NCI-H1436 (cell line): ENCODE results near the gene TOMM40L.
A peak's percentile ranks its signal among the peaks of the same experiment; 100 is the strongest.
"Not testable (repeated sequence)": the region's sequence is repeated elsewhere in the genome, so short reads cannot be mapped to it uniquely, and the experiment has no call there.

Source experiments
- DNase-seq: peaks from one replicate; lab custom pipeline; 2025; lab: John Stamatoyannopoulos, UW

Gene TOMM40L

GRCh38 chr1:161257109-161257508 is 31.2 kb downstream of the TOMM40L start:
- not testable (repeated sequence) for DNase-seq

GRCh38 chr1:161258439-161259344 is 32.8 kb downstream of the TOMM40L start, which contains the start of gene PCP4L1:
PCP4L1 (plus strand) TSS chr1:161258745; CDS start chr1:161258975, 230 bp downstream.
- peak; percentile 71 for DNase-seq

- DNase-seq, result no peak
These were observed 33.5 kb downstream of the TOMM40L start for GRCh38 chr1:161259345-161259702.

- no peak for DNase-seq
These were observed 33.9 kb downstream of the TOMM40L start for GRCh38 chr1:161259765-161260164.

GRCh38 chr1:161260376-161261260 is 34.8 kb downstream of the TOMM40L start:
- DNase-seq, result peak; percentile 49

- DNase-seq, result no peak
These were observed 35.7 kb downstream of the TOMM40L start for GRCh38 chr1:161261261-161262235.

- no peak for DNase-seq
These were observed 39.4 kb downstream of the TOMM40L start for GRCh38 chr1:161265305-161265704.

GRCh38 chr1:161266202-161266601 is 40.3 kb downstream of the TOMM40L start:
- no peak for DNase-seq

- no peak for DNase-seq
These were observed 41.0 kb downstream of the TOMM40L start for GRCh38 chr1:161266836-161267235.

GRCh38 chr1:161267321-161267720 is 41.5 kb downstream of the TOMM40L start:
- no peak for DNase-seq

GRCh38 chr1:161273402-161273801 is 47.5 kb downstream of the TOMM40L start:
- no peak for DNase-seq

- DNase-seq, result no peak
These were observed 49.0 kb downstream of the TOMM40L start for GRCh38 chr1:161274874-161275273.
